ENCODE data around the gene ST6GALNAC5.
A peak's percentile ranks its signal among the peaks of the same experiment; 100 is the strongest.
"Not testable (repeated sequence)": the region's sequence is repeated elsewhere in the genome, so short reads cannot be mapped to it uniquely, and the experiment has no call there.

Gene ST6GALNAC5

DNA sequence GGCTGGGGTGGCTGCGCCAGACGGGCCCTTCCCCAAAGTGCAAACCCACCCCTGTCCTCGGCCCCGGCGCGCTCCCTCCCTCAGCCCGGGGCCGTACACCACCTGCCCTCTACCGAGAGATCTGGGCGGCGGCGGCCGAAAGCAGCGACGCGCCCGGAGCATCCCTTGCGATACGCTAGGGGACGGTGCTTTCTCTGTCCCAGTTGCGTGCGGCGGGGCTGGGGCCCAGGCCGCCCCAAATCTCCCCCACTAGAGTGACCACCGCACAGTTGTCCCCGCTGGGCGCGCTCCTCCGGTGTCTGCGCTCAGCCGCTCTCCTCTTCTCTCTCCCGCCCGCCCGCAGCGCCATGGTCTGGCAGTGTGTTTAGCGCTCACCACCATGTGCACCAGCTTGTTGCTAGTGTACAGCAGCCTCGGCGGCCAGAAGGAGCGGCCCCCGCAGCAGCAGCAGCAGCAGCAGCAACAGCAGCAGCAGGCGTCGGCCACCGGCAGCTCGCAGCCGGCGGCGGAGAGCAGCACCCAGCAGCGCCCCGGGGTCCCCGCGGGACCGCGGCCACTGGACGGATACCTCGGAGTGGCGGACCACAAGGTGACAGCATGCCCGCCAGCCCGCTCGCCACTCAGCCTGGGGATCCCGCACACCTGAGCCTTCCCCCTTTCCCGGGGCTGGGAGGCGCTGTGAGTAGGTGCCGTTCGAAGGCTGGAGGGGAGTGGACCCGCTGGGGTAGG is 1.0 kb downstream of the ST6GALNAC5 start:
- DNase-seq: no peak

GRCh38 chr1:76868916-76869315 is 1.6 kb downstream of the ST6GALNAC5 start:
- DNase-seq: no peak

- no peak for DNase-seq
These were observed 2.8 kb downstream of the ST6GALNAC5 start for GRCh38 chr1:76870037-76870436.

- no peak for DNase-seq
These were observed 4.2 kb downstream of the ST6GALNAC5 start for GRCh38 chr1:76871355-76871974.

GRCh38 chr1:76872944-76873343 is 5.7 kb downstream of the ST6GALNAC5 start:
- DNase-seq: no peak

DNA sequence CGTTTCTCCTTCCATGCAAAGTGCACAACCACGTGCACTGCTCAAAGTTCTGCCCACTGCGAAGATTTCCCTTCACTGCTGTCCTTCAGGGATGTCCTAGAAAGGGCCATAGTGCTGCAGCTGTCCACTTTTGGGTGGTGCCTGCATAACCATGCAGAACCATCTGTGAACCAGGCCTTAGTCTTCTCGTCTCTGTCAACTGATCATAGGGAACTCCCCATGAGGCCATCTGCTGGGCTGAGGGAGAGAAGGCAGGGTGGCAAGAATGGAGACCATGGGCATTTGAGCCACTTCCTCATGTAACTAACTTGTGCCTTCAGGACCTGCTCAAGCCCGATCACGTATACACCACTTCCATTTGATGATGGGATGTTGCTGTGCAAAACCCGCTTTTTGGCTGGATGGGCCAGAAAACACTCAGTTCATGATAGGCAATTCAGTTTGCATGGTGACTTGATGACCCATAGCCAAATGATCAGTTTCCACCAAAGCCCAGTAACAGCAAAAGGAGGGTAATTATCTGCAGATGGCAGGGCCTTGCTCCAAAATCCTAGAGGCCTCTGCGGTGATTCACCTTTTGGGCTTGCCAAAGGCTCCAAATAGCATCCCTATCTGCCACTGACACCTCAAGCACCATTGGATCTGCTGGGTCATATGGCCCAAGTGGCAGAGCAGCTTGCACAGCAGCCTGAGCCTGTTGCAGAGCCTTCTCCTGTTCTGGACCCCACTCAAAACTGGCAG is 9.5 kb downstream of the ST6GALNAC5 start:
- DNase-seq: no peak

DNA sequence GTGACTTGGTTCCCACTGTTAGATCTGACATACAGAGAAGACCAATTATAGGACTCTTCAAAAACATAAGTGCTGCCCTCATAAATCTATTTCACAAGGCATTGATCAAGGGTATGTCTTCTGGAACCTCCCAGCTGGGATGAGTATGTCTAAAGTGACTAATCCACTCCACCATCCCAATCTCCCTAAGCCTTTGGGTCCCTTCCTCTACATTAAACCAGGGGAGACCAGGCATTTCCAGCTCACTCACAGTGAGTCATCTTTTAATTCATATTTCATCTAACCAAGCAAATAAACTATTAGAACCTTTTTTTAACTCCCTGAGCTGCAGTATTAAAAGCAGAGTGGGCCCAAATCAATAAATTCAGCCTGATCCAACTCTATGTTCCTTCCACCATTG is 11.7 kb downstream of the ST6GALNAC5 start:
- DNase-seq: not testable (repeated sequence)

DNA sequence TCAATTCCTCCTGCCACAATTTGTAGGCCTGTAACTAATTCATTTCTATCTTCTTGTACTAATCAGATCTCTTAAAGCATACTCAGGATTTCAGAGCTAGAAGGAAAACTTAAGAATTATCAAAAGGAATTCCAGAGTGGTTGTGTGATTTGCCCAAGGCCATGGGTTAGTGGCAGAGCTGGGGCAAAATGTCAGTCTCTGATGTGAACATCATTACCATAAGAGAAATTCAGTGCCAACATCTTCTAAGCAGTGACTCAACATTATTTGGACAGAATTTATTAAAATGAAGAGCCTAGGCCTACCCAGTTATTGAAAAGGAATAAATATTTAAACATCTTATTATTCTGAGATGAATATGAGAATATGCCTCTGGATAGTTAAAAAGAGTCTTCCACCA is 14.5 kb downstream of the ST6GALNAC5 start:
- no peak for DNase-seq

GRCh38 chr1:76891931-76892622 is 24.8 kb downstream of the ST6GALNAC5 start:
- no peak for DNase-seq

- DNase-seq: no peak
These were observed 25.4 kb downstream of the ST6GALNAC5 start for GRCh38 chr1:76892675-76893074.

DNA sequence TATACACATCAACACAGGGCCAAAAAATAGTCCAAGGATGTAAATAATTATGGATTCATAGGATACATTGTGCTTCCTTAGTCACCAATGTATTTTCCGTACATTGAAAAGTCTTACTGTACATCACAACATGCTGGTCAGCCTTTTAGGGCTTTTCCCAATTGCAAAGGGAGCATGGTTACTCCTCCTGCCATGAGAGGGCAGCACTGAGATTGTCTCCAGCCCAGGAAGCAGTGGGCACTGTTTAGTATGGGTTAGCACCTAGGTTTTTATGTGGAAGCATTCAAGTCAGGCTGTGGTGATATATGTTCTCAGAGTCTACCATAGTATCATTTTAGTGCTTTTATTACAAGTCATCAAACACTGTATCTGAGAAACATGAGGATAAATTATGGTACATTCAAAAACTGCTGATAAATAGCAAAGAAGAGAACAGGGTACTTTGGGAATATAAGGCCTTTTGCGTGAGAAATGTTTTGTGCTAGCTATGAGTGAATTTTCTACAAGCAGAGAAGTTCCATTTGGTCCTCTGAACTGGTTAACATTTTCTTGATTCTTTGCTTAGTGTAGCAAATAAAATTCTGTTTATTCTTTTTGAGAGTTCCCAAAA is 34.0 kb downstream of the ST6GALNAC5 start:
- peak; percentile 10 for DNase-seq

- no peak for DNase-seq
These were observed 38.8 kb downstream of the ST6GALNAC5 start for GRCh38 chr1:76905876-76906595.

GRCh38 chr1:76909311-76909710 is 42.0 kb downstream of the ST6GALNAC5 start:
- no peak for DNase-seq

DNA sequence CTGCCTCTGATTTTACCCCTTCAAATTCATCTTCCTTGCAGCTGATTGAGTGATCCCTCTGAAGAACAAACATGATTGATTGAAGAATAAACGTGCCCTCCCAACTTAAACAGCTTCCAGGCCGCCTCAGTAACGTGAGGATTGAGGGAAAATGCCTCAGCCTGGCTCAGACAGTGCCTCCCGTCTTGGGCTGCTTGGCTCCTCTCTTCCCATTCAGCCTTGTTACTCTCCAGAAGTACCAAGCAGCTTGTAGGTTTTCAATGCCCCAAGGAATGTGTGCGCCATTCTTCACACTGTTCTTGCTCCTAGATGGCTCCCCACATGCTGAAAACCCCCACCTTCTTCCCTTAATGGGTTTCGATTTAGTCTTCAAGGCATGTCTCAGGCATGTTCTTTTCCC is 51.8 kb downstream of the ST6GALNAC5 start:
- no peak for DNase-seq

DNA sequence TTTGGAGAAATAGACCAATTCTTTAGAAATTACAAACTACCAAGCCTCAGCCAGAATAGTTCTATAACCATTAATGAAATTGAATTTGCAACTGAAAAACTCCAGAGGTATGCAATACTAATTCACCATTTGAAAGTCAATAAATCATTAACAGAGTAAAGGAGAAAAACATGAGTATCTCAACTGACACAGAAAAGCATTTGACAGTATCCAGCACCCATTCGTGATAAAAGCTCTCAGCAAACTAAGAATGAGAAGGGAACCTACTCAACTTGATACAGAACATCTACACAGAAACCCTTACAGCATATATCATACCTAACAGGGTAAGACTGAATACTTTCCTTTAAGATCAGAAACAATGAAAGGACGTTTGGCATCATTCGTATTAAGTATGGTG is 54.3 kb downstream of the ST6GALNAC5 start:
- DNase-seq: no peak

DNA sequence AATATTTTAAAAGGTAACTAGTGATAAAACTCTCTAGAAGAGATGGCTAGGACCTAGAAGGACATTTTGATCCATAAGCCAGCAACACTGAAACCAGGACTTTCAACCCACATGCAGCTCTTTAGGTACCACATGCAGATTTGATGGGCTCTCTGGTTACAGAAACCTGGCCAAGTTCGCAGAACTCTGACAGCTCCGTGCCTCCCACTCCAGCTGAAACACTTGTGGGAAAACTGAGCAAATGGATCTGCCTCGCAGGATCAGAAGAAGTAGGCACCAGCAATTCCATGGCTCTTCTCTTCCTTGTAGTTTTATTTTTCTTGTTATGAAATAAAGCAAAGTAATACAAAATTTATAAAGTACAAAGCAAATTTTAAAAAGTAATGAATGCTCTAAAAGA is 58.5 kb downstream of the ST6GALNAC5 start:
- no peak for DNase-seq

DNA sequence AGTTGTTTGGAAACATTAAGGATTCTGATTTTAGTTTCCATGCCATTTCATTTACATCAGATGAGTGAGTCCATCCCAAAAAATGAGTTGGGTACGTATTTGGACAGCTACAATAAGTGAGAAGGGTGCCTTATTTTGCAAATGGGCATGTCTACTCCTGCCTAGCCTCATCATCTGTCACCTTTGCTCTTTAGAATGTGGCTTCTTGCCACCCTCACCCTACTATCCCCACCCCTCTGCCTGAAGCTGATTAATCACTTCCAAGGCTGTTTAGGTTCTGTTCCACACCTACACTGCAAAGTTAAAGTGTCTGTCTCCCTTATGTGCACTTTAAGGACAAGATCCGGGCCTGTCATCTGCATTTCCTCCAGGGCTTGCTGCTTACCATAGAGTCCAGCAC is 61.2 kb downstream of the ST6GALNAC5 start:
- DNase-seq: no peak

DNA sequence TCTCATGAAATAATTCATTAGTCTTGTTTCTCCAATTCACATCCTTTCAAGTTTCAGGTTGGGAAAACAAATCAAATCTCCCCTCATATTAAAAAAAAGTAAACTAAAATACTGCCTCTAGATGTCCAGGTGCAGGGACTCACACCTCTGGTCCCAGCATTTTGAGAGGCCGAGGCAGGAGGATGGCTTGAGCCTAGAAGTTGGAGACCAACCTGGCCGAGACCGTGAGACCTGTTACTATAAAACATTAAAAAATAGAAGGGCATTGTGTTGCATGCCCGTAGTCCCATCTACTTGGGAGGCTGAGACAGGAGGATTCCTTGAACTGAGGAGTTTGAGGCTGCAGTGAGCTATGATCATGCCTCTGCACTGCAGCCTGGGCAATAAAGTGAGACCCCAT is 61.9 kb downstream of the ST6GALNAC5 start:
- DNase-seq: no peak

DNA sequence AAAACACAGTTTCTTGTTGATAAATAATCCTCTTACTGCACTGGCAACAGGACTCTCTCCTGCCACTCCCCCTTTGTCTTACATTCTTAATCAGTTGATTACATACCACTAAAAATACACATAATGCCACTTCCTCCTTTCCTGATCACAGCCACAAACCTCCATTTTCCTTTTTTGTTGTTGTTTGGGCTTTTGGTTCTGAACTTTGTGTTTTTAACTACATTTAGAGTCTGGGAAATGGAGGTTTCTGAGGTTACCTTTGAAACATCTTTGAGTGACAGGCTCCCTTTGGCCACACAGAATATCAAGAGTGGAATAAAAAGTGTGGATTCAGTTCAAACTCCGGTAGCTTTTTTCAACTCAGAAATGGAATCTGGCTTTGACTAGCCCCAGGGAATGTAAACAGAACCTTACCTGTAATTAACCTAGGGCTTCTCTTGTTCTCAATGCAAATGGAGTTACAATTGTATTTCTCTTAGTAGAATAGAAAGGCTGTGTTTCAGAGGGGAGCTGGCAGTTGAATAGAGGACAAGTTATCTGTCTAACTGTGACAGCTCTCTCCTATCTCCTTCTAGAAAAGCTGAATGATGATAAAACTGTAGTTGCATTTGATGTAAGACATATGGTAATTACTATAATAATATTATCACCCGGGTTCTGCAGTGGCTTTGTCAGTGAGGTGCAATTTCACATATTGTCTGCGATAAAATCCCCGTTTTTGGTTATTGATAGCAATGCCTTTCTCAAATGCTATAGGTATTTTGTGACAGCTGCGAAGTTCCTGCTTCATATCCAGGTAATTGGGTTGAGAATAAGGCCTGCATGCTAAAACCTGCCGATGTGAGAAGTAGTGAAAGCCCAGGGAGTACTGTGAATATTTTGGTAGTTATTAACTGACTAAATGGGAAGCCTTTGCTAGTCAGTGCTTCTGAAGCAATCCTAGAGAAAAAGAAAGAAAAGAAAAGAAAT is 66.9 kb downstream of the ST6GALNAC5 start:
- DNase-seq: no peak

DNA sequence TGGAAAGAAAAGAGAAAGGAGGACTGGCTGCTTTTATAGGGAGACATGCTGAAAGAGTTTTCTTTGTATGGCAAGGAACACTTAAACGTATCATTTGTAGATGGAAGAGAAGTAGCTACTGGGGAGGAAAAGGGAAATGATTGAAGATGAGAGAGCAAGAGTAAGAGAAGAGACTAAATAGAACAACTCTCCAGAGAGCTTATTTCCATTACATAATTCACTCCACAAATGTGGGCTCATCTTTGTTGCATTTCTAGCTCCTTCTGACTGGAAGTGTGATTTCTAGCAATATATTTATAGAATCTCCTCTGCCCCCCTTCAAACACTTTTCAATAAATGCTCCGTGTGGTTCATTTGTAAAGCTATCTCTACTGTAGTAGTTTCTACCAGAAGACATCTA is 71.0 kb downstream of the ST6GALNAC5 start:
- DNase-seq: no peak
